HG03342 (cell line): ENCODE results near the gene GGNBP2.

ENCODE experiments used
- ATAC-seq: cut with Tn5 transposase; IDR thresholded peaks from one replicate; pipeline ENCODE4 v1.9.1; 2021; ENCODE audit warnings: mild to moderate bottlenecking, moderate library complexity; ENCODE audit not compliant: unreplicated experiment

Gene GGNBP2

DNA sequence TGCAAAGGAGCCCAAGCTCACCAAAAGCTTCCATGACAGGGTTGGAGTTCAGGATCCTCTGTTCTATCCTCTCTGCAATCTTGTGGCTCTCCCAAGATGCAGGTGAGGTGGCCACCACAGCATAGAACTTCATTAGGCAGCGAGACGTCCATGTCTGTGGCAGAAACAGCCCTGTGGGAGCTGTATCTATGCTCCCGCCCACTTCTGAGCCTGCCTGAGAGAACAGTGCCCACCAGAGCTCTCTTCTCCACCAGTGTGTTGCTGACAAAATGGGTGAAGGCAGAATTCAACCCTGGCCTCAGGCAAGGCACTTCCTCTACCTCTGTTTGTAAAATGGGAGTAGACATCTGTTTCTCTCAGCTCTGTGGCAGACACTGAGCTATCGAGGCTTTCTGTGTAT is 28.9 kb upstream of the GGNBP2 start:
- ATAC-seq, result no peak

DNA sequence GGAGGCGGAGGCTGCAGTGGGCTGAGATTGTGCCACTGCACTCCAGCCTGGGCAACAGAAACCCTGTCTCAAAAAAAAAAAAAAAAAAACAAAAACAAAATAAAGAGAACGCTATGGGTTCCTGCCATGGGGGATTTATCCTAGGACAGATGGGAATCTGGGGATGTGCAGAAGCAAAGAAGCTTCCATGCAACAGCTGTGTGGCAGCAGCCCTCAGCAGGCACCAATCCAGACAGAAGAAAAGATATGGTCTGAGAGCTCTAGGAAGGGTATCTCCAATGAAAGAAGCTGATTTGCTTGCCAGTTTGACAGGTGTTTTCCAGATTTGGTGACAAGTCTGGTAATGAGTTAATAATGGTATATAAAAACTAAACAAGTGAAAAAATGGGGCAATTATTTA is 21.6 kb upstream of the GGNBP2 start:
- ATAC-seq, result no peak

DNA sequence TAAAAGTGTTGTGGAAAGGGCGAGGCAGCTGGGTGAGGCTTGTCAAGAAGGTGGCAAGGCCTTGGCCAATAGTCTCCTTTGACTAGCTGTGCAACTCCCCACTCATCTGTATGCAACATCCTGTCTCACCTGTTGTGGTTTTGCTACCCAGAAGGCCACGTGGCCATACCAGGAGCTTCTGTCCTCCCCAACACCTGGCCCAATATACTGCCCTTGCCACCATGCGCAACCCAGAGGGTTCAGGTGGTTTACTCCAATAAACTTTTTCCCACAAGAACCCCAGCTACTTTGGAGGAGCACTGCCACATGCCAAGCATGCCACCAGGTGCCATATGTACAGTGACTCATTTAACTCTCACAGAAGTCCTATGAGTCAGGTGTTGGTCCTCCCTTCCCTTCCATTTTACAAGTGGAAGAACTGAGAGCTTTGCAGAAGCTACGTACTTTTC is 20.3 kb upstream of the GGNBP2 start:
- ATAC-seq, result no peak

DNA sequence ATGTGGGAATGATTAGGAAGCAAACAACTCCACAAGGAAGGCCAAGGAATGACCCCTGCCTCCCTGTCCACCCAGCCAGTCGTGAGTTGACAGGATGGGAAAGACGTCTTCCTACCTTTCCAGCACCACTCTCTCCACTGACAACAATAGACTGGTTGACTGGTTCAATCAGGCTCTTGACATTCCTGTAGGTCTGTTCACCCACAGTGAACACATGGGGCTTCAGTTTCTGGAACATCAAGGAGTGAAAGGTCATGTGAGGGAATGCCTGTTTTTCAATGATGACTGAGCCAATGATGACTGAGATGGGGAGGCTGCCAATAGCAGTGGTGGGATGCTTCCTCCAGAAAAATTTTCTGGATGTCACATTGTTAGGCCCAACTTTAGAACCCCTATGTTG is 19.6 kb upstream of the GGNBP2 start:
- no peak for ATAC-seq

DNA sequence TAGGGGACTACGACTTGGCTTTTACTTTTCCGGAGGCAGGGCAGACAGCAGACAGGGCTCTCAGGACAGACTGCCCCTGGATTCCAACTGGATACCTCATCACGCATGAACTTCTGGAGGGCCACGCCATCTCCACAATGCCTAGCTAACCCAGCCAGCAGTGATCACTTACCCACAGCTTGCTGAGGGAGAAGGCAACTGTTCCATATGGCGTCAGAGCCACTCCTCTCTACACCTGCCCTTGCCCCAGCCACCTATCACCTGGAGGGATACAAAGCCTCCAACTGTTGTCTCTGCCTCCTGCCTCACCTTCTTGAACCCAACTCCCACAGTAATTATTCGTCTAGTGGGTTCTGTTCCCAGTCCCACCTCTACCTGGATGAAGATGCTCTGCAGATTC is 18.8 kb upstream of the GGNBP2 start:
- ATAC-seq, result no peak

DNA sequence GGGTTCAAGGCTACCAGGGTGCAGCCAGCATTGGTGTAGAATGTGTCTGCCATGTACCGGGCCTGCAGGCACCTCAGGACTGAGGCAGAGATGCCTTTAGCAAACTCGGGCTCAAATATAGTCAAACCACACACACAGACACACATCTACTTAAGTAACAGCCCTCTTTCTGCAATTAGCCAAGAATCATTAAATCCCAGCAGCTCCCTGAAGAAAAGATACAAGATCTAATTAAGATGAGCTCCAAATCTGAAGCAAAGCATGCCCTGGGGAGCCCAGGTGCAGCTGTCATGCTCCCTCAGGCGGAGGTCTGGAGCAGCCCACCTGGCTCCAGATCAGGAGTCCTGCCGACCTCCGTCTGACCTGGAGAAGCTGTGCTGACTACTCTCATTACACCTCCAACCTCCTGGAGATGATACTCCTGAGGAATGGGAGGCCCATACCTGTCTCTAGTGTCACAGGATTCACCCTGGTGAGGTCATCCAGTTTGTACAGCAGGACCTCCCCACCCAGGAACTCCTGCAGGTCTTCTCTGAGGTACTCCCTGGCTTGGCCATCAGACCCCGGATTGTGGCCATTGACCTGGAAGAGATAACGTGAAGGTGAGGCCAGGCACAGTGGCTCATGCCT is 17.0 kb upstream of the GGNBP2 start:
- no peak for ATAC-seq

DNA sequence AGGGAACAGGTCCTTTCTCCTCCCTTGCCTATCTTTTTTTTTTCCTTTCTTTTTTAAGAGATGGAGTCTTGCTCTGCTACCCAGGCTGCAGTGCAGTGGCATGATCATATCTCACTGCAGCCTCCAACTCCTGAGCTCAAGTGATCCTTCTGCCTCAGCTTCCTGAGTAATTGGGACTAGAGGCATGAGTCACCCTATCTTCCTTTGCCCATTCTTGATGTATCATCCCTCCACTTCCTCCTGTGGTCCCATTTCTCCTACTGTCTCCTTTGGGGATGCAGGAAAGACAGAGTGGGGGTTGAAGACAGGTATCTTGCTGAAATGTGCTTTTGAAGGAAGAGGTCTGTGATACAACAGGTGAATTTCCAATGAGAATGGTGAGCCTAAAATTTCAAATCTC is 15.6 kb upstream of the GGNBP2 start:
- ATAC-seq, result no peak

DNA sequence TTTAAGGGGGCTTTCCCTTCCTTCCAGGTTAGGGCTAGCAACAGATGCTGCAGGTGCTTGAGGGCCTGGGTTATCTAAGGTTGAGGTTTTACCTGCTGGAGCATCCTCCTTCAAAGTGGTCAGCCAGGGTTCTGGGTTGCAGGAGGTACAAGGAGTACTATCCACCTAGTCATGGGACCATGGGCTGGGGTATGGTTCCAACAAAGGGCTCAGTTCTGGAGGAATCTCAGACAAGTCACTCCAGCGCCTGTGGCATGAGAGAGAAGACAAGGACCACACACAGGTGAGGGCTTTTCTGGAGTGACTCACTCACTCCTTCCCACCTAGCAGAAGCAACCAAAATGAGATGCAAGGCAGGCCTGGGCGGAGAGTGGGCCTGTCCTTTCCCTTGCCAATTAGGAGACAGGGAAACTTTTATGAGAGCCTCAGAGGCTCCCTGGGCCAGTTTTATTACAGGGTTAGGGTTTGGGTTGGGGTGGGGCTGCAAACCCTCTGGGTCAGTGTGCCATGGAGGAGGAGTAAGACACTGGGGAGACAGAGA is 12.2 kb upstream of the GGNBP2 start:
- ATAC-seq, result no peak

DNA sequence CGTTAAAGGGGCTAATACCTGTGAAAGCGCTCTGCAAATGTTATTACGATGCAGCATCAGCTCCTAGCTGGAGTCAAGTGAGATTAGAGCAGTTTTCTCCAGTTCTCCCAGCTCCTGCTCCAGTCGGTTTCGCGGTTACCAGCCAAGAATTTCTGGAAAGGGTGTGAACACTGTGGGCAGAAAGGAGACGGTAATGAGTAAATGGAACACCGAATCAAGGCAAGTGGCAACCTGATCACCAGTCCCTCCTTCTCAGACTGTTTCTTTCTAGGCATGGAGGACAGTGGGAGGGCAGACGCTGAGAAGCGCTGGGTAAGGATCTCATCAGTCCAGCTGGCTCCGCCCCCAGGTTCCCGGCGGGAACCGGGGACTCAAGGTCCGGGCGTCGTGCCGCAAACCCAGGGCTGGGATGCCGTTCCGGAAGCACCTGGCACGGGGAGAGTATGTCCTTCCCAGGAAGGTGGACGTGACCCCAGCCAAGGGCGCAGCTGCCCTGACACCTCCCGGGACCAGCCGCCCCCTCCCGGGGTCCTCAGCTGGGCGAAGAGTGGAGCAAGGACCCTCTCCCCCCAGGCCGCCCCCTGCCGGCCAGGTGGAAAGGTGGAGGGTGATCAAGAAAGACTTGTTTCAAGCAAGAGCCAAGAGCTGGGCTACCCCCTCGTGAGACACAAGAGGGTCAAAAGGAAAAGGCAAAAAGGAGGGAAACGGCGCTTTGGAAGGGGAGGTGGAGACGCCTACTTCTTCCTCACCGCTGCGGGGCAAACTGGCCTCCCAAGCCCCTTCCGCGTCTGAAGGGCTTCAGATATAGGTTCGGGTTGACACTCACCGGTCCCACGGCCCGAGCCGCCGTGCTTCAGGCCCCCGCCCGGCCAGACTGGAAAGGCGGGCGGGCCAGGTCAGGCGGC is 10.5 kb upstream of the GGNBP2 start:
- ATAC-seq, result peak; percentile 30

DNA sequence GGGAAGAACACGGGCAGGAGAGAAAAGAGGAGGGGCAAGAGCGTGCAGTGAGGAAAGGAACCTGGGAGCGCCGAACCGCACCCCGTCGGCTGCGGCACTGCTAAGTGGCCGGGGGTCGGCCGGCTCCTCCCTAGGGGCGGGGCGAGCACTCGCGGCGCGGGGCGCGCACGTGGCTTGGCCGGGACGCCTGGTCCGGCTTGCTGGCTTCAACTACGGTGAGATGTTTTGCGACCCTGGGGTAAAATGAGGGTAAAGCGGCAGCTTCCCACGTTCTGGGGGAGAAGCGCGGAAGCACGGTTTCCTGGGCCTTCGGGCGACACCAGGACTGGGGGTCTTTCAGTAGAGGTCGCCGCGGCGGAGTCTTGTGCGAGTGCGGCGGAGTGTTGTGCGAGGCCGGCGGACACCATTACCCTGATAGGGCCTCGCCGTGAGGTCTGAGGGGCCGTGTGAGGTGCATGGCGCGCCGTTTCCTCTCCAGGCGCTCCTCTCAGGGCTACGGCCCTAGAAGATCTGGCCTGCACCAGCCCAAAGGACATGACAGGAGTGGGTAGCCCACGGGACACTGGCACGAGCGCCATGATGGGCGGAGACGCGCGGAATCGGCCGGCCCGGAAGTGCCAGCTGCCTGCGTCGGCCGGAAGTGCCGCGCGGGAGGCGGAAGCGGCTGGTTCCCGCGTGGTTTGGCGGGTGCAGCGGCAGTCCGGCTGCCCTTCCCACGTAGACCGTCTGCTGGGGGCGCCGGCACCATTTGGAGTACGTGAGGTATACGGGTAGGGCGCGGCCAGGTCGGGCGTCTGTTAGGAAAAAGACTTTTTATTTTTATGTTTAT is 9.7 kb upstream of the GGNBP2 start, which contains the start of the genes MYO19 and PIGW:
MYO19 (minus strand) TSS at position 29 of the 829 bp plus-strand sequence. CDS start 2,330 bp downstream, outside the sequence.
PIGW (plus strand) TSS at position 148 of the 829 bp plus-strand sequence. CDS start 2,115 bp downstream, outside the sequence.
- peak; percentile 67 for ATAC-seq

DNA sequence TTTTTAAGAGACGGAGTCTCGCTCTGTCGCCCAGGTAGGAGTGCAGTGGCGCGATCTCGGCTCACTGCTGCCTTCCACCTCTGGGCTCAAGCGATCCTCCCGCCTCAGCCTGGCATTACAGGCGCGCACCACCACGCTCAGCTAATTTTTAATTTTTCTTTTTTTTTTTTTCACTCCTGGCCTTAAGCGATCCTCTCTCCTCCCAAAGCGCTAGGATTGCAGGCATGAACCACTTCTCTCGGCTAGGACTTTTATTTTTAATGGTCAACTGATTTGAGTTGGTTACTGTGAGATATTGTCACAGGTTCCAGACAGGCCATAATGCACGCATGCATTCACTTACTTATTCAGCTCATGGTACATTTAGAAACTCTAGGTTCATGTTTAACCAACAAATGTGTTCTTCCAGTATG is 9.0 kb upstream of the GGNBP2 start:
- no peak for ATAC-seq

DNA sequence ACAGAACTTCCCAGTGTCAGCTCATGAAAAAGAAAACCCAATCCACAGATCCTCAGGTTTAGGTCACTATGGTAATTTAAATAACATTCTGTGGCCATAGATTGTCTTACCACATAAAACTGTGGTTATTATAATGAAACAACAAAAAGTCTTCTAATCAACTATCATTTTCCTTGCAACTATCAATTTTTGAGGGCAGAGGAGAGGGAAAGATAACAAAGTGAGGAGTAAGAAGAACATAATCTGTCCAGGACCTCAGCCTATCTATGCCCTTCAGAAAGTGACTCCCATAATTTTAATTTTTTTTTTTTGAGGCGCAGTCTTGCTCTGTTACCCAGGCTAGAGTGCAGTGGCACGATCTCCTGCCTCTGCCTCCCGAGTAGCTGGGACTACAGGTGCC is 4.0 kb upstream of the GGNBP2 start:
- ATAC-seq, result no peak

DNA sequence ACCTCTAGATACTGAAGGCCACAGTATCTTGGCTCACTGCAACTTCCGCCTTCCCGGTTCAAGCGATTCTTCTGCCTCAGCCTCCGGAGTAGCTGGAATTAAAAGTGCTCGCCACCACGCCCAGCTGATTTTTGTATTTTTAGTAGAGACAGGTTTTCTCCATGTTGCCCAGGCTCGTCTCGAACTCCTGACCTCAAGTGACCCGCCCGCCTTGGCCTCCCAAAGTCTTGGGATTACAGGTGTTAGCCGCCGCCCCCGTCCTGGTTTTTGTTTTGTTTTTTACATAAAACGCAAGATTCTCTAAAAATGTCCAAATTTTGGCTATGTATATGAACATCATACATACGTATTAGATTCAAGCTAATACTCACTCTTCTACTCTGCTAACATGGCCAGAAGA is 2.0 kb upstream of the GGNBP2 start:
- ATAC-seq, result no peak

DNA sequence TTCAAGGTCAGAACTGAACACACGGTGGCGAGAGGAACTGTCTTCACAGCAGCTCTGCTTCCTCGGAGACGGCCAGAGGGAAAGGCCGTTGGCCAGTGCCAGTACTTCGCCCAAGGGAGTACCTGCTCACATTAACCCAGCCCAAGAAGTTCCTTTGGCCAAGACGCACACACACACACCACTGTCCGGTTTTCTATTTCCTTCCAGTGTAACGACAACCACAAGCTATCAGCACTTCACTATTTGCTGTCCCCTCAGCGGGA is 744 bp upstream of the GGNBP2 start:
- ATAC-seq, result peak; percentile 1

DNA sequence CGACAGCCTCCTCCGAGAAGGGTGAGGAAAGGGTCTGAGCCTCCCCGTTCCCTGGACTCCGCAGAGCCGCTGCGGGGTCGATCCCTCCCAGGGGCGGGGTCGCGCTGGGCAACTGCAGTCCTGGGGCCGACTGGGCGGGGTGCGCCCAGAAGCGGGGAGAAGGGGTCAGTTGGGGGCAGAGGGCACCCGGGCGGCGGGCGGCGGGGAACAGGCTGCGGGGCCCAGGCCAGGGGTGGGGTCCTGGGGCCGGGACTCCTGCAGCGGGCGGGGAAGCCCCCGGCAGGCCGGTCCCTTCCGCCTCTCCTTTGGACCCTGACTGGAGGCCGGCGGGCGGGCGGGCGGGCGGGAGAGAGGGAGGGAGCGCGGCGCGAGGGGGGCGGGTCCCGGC is 352 bp downstream of the GGNBP2 start:
- no peak for ATAC-seq

DNA sequence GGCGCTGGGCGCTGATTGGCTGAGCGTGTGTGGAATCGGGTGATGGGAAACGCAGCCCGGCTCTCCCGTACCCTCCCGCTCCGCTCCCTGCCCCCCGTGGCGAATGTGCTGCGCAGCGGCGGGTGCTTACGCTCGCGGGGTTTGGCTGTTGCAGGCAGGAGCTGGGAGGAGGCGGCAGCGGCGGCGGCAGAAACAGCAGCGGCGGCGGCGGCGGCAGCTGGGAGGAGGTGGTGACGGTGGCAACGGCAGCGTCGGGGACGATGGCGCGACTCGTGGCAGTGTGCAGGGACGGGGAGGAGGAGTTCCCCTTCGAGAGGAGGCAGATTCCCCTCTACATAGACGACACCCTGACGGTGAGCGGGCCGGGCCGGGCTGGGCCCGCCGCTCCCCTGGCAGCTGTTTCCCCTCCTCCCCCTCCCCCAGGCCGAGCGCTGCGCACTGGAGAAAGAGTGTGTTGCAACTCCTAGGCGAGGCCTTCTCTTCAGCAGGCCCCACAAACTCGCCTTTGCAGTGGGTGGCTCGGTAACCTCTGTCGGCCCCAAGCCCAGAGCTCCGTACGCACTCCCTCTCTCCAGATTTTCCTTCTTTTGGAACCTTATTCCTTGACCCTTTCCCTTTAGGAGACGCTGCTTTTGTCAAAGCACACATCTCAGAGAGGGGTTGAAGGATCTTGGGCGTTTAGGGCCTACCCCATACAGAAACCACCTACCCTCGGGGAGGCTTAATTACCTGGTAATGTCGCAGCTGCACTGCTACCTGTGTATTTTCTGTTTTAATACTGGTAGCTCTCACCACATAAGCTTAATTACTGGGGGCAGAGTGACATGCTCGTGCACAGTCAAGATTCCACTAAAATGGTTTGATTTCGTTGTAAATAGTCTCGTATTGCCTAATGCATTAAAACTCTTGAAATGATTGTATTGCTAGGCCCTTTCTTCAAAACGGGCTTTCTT is 1.0 kb downstream of the GGNBP2 start:
- peak; percentile 51 for ATAC-seq

DNA sequence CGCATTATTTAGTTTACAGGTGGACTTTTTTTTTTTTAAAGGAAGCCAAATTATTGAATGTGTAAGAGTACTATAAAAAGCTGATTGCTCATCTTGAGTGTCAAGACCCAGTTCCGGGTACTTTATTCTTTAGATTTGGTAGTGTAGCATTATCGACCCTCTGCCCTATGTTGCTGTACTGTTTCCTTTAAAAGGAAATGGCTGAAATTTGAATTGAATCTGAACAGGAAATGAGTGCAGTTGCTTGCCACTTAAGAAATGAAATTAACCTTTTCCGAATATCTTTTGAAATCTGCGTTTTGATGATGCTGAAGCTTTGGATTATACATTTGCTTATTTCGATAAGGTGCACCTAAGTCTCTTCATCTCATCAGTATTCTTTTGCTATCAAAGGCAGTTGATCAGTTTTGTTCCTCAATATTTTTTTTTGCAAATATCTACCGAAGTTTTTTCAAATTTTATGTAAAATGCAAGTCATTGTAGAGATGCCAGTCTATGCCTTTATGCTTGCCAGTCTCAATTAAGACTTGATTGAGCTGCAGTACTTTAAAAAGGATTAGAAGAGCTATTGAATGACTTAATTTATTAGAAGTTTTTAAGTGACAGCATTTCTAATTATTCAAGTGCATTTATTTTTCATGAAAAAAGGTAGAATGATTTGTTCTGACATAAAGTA is 1.8 kb downstream of the GGNBP2 start:
- no peak for ATAC-seq

DNA sequence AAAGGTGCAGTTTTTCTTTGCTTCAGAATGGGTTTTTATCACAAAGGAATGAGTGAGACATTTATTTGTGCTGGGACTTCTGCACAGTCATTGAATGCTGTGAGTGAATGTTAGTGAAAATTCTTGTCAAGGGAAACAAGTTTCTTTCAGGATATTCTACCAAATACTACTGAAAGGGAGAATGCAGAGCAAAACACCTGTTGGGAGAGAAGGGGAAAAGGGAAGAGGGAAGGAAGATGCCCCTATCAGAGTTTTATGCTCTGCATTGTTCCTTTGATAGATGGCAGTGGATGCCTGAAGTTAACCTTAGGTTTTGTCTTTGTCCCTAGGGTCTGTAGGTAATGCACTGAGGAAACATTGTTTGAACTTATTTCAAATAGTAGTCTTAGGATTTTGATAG is 3.1 kb downstream of the GGNBP2 start:
- ATAC-seq, result no peak
